Loucy (cell line): ENCODE measurements around the gene STARD13.
A peak's percentile ranks its signal among the peaks of the same experiment; 100 is the strongest.

Experiments used
- H2AFZ ChIP-seq: fragments of 200-600 bp; sonication (generic); 2 replicates; pipeline ENCODE4 v1.6.0; 2016; ENCODE audit warnings: antibody characterized with exemption, mild to moderate bottlenecking, low read length, moderate library complexity
- H3F3A ChIP-seq: fragments of 200-600 bp; 2 replicates; pipeline ENCODE4 v1.6.0; 2016; ENCODE audit warnings: antibody characterized with exemption, low read depth, mild to moderate bottlenecking
- H3K27me3 ChIP-seq: fragments of 200-600 bp; sonication (generic); 2 replicates; pipeline ENCODE4 v1.6.1; 2014; ENCODE audit warnings: low read length, mild to moderate bottlenecking; ENCODE audit not compliant: insufficient read depth, poor library complexity, severe bottlenecking
- H3K36me3 ChIP-seq: fragments of 200-600 bp; sonication (generic); 2 replicates; pipeline ENCODE4 v1.6.1; 2016; ENCODE audit warnings: low read length; ENCODE audit not compliant: insufficient read depth
- H3K4me1 ChIP-seq: fragments of 200-600 bp; sonication (generic); 2 replicates; pipeline ENCODE4 v1.5.1; 2014; ENCODE audit warnings: low read length, mild to moderate bottlenecking; ENCODE audit not compliant: insufficient read depth, poor library complexity, severe bottlenecking
- H3K4me2 ChIP-seq: fragments of 200-600 bp; sonication (generic); 2 replicates; pipeline ENCODE4 v1.6.0; 2014; ENCODE audit warnings: antibody characterized with exemption, low read length, low read depth, mild to moderate bottlenecking; ENCODE audit not compliant: poor library complexity, severe bottlenecking
- H3K4me3 ChIP-seq: fragments of 200-600 bp; sonication (generic); 2 replicates; pipeline ENCODE4 v1.5.1; 2014; ENCODE audit warnings: low read length, mild to moderate bottlenecking, mixed read lengths; ENCODE audit not compliant: poor library complexity, severe bottlenecking
- H3K79me2 ChIP-seq: fragments of 200-600 bp; sonication (generic); 2 replicates; pipeline ENCODE4 v1.6.1; 2014; ENCODE audit warnings: low read length; ENCODE audit not compliant: insufficient read depth
- H3K9ac ChIP-seq: fragments of 200-600 bp; sonication (generic); 2 replicates; pipeline ENCODE4 v1.6.0; 2014; ENCODE audit warnings: mild to moderate bottlenecking, low read depth, low read length, moderate library complexity; ENCODE audit not compliant: poor library complexity, severe bottlenecking
- H3K9me2 ChIP-seq: fragments of 200-600 bp; sonication (generic); replicated peaks from 2 replicates; pipeline ENCODE4 v1.6.1; 2016; ENCODE audit warnings: low read depth, low read length, mixed read lengths
- H3K9me3 ChIP-seq: fragments of 200-600 bp; sonication (generic); 2 replicates; pipeline ENCODE4 v1.6.1; 2014; ENCODE audit warnings: mild to moderate bottlenecking, antibody characterized with exemption, low read length, low read depth; ENCODE audit not compliant: insufficient read depth
- H4K20me1 ChIP-seq: fragments of 200-600 bp; sonication (generic); 2 replicates; pipeline ENCODE4 v1.6.0; 2014; ENCODE audit warnings: antibody characterized with exemption, low read length, mild to moderate bottlenecking; ENCODE audit not compliant: insufficient read depth, poor library complexity, severe bottlenecking
- EZH2phosphoT487 ChIP-seq: fragments of 200-600 bp; IDR thresholded peaks from 2 replicates; pipeline ENCODE4 v1.6.1; 2018; ENCODE audit warnings: antibody characterized with exemption, mild to moderate bottlenecking, moderate library complexity, borderline replicate concordance
- TF ChIP-seq, protein P1 (sequence below): fragments of 200-600 bp; sonication (generic); conservative IDR thresholded peaks from 2 replicates; pipeline ENCODE4 v1.5.1; 2014; ENCODE audit warnings: mild to moderate bottlenecking, antibody characterized with exemption, low read length

STARD13 gene

DNA sequence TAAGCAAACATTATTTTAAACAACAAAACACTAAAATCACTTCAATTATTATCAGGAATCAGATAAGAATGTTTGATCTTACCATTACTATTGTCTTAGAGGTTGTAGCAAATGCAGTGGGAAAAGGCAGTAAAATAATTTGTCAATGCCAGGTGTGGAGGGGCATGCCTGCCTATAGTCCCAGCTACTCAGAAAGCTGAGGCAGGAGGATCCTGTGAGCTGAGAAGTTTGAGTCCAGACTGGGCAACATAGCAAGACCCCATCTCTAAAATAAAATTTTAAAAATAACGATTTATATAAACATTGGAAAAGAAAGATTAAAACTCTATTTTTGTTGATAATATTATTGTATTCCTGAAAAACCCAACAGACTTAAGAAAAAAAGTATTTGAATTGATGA is 202.5 kb downstream of the STARD13 start:
- Histone ChIP-seq H2AFZ (no peak overlapping the region), H3K27me3 (no peaks in the 10 kb centered on the region), H3F3A (no peaks in the 10 kb centered on the region), H3K4me1 (peaks cover 15% of the 10 kb centered on the region), H3K79me2 (no peaks in the 10 kb centered on the region), H3K9me2 (no peaks in the 10 kb centered on the region), H3K36me3 (no peaks in the 10 kb centered on the region), H4K20me1 (no peaks in the 10 kb centered on the region), H3K9ac (no peak overlapping the region), H3K4me3 (no peak overlapping the region), H3K9me3 (no peaks in the 10 kb centered on the region), H3K4me2 (no peak overlapping the region)
- TF ChIP-seq EZH2phosphoT487: no peak
- TF ChIP-seq, protein P1, sequence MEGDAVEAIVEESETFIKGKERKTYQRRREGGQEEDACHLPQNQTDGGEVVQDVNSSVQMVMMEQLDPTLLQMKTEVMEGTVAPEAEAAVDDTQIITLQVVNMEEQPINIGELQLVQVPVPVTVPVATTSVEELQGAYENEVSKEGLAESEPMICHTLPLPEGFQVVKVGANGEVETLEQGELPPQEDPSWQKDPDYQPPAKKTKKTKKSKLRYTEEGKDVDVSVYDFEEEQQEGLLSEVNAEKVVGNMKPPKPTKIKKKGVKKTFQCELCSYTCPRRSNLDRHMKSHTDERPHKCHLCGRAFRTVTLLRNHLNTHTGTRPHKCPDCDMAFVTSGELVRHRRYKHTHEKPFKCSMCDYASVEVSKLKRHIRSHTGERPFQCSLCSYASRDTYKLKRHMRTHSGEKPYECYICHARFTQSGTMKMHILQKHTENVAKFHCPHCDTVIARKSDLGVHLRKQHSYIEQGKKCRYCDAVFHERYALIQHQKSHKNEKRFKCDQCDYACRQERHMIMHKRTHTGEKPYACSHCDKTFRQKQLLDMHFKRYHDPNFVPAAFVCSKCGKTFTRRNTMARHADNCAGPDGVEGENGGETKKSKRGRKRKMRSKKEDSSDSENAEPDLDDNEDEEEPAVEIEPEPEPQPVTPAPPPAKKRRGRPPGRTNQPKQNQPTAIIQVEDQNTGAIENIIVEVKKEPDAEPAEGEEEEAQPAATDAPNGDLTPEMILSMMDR: no peak

DNA sequence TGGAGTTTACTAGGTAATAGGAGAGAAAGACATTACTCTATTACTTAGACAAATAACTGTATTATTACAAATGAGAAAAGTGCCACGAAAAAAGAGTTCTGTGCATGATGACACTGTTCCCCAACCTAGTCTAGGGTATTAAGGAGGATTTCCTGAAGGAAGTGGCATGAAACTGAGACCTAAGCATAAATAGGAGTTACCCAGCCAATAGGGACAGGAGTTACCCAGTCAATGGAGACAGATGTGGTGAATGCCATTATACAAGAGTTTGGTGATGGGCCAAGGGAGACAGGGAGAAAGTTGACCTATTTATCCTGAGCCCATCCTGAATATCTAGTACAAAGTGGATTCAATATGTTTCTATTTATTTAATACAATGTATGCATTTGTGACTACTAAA is 203.9 kb downstream of the STARD13 start:
- peaks cover 15% of the 10 kb centered on the region for H3K4me1 ChIP-seq
- no peak overlapping the region for H3K9ac ChIP-seq
- no peaks in the 10 kb centered on the region for H3K36me3 ChIP-seq
- TF ChIP-seq EZH2phosphoT487: no peak
- TF ChIP-seq, protein P1: no peak
- peak overlapping the region; percentile 14 for H3K4me2 ChIP-seq
- no peaks in the 10 kb centered on the region for H4K20me1 ChIP-seq
- no peaks in the 10 kb centered on the region for H3K27me3 ChIP-seq
- no peak overlapping the region for H3K4me3 ChIP-seq
- H3K9me3 ChIP-seq: no peaks in the 10 kb centered on the region
- H3F3A ChIP-seq: no peaks in the 10 kb centered on the region
- H2AFZ ChIP-seq: no peak overlapping the region
- no peaks in the 10 kb centered on the region for H3K9me2 ChIP-seq
- no peaks in the 10 kb centered on the region for H3K79me2 ChIP-seq

DNA sequence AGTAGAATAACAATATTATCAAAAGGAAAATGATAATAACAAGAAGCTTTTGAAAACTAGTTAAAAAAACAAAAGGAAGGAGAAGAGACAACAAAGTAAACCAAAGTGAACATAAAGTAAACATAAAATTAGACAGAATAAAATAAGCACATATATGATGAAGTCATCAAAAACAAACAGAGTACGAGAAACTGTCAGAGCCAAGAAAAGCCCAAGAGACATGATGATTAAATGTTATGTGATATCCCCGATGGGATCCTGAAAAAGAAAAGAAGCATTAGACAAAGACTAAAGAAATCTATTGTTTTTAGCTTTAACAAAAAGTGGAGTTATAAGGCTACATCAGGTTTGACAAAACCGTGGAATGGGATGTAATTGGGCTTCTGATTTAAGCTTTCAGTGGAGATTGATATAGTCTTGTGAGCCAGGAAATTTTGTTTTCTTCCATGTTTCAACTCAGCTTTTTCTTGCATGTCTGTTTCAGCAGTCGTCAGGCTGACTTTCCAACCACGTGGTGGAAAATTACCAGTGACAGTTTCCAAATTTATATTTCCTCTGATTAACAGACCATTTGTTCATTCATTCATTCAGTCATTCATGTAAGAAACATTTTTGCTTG is 204.5 kb downstream of the STARD13 start:
- no peak for TF ChIP-seq EZH2phosphoT487
- TF ChIP-seq, protein P1: no peak
- peak overlapping the region; percentile 14 for H3K4me2 ChIP-seq
- H2AFZ ChIP-seq: no peak overlapping the region

More for the DNA sequence above, 204.5 kb downstream of the STARD13 start:
- Histone ChIP-seq H3K27me3 (no peaks in the 10 kb centered on the region), H3K79me2 (no peaks in the 10 kb centered on the region), H3K4me1 (peaks cover 15% of the 10 kb centered on the region), H3K36me3 (no peaks in the 10 kb centered on the region), H3K9ac (no peak overlapping the region), H3K9me3 (no peaks in the 10 kb centered on the region), H3K4me3 (no peak overlapping the region), H3K9me2 (no peaks in the 10 kb centered on the region), H4K20me1 (no peaks in the 10 kb centered on the region), H3F3A (no peaks in the 10 kb centered on the region)
